GM23338 (cell line): ENCODE data around the gene PSTK. TPM values are rescaled to one million over a fixed set of nuclear protein-coding genes. Genes with fewer than 3 reads are reported as not detected.

ENCODE experiments used
- ATAC-seq: fragments of 200-7000 bp; cut with Tn5 transposase; 3 replicates; pipeline ENCODE4 v1.9.1; 2020
- DNase-seq: peaks from one replicate; pipeline ENCODE4 v3.0.0-alpha.2; 2015; ENCODE audit warnings: low spot score
- H2AFZ ChIP-seq: fragments of 200-600 bp; sonication (generic); 2 replicates; pipeline ENCODE4 v1.8.0; 2016; ENCODE audit warnings: antibody characterized with exemption, mild to moderate bottlenecking, moderate library complexity
- H3F3A ChIP-seq: fragments of 200-600 bp; sonication (generic); replicated peaks from 2 replicates; pipeline ENCODE4 v1.8.0; 2017; ENCODE audit warnings: antibody characterized with exemption, mixed run types, low read depth
- H3K27ac ChIP-seq: fragments of 200-600 bp; sonication (generic); 2 replicates; pipeline ENCODE4 v1.6.1; 2016; ENCODE audit warnings: low read depth
- H3K27me3 ChIP-seq: fragments of 200-600 bp; sonication (generic); 2 replicates; pipeline ENCODE4 v1.8.0; 2016; ENCODE audit warnings: mild to moderate bottlenecking, mixed run types, moderate library complexity; ENCODE audit not compliant: insufficient read depth
- H3K36me3 ChIP-seq: fragments of 200-600 bp; sonication (generic); 2 replicates; pipeline ENCODE4 v1.8.0; 2016; ENCODE audit warnings: mild to moderate bottlenecking; ENCODE audit not compliant: insufficient read depth
- H3K4me1 ChIP-seq: fragments of 200-600 bp; sonication (generic); 2 replicates; pipeline ENCODE4 v1.8.0; 2016; ENCODE audit warnings: mild to moderate bottlenecking, moderate library complexity; ENCODE audit not compliant: insufficient read depth
- H3K4me2 ChIP-seq: fragments of 200-600 bp; sonication (generic); 2 replicates; pipeline ENCODE4 v1.7.1; 2017; ENCODE audit warnings: mixed run types
- H3K4me3 ChIP-seq: fragments of 200-600 bp; sonication (generic); 2 replicates; pipeline ENCODE4 v1.6.1; 2016; ENCODE audit warnings: mixed run types
- H3K79me2 ChIP-seq: fragments of 200-600 bp; sonication (generic); replicated peaks from 2 replicates; pipeline ENCODE4 v1.8.0; 2017; ENCODE audit warnings: mild to moderate bottlenecking; ENCODE audit not compliant: insufficient read depth
- H3K9me2 ChIP-seq: fragments of 200-600 bp; sonication (generic); 2 replicates; pipeline ENCODE4 v1.8.0; 2017; ENCODE audit not compliant: insufficient read depth
- H4K20me1 ChIP-seq: fragments of 200-600 bp; sonication (generic); replicated peaks from 2 replicates; pipeline ENCODE4 v1.8.0; 2017; ENCODE audit warnings: mild to moderate bottlenecking; ENCODE audit not compliant: insufficient read depth
- H3K27ac Mint-ChIP-seq: 2 replicates; pipeline ENCODE4 v1.8.0; 2020; ENCODE audit warnings: inconsistent platforms, mild to moderate bottlenecking, moderate library complexity, mixed read lengths
- H3K27me3 Mint-ChIP-seq: 3 replicates; pipeline ENCODE4 v1.8.0; 2022; ENCODE audit warnings: low read depth, mild to moderate bottlenecking, moderate library complexity, mixed read lengths, inconsistent platforms; ENCODE audit not compliant: insufficient read depth, poor library complexity
- H3K36me3 Mint-ChIP-seq: 3 replicates; pipeline ENCODE4 v1.8.0; 2021; ENCODE audit warnings: low read depth, mild to moderate bottlenecking, inconsistent platforms, moderate library complexity, mixed read lengths
- H3K4me1 Mint-ChIP-seq: 3 replicates; pipeline ENCODE4 v1.8.0; 2020; ENCODE audit warnings: mild to moderate bottlenecking, inconsistent platforms, mixed read lengths
- H3K4me3 Mint-ChIP-seq: 3 replicates; pipeline ENCODE4 v1.8.0; 2021; ENCODE audit warnings: moderate library complexity, mild to moderate bottlenecking, inconsistent platforms, mixed read lengths
- H3K9me3 Mint-ChIP-seq: 3 replicates; pipeline ENCODE4 v1.8.0; 2020; ENCODE audit warnings: moderate library complexity, mild to moderate bottlenecking, inconsistent platforms, mixed read lengths
- CREB1 ChIP-seq: fragments of 250-450 bp; sonication (Bioruptor Pico); IDR thresholded peaks from 2 replicates; pipeline ENCODE4 v1.5.0; 2020; ENCODE audit warnings: low read depth, mild to moderate bottlenecking, moderate library complexity
- CTCF ChIP-seq, 2 experiments: fragments of 200-600 bp in 1 of 2; sonication (generic) in 1 of 2; conservative IDR thresholded peaks; 2 replicates each; pipeline versions ENCODE4 v1.5.1 to v1.6.1; 2016 to 2017; ENCODE audit warnings: antibody characterized with exemption in 2 of 2, low read depth in 2 of 2, mild to moderate bottlenecking in 2 of 2, moderate library complexity in 1 of 2
- EZH2 ChIP-seq: fragments of 200-600 bp; sonication (generic); IDR thresholded peaks from one replicate; pipeline ENCODE4 v1.8.0; 2017; ENCODE audit warnings: antibody characterized with exemption, mild to moderate bottlenecking, low read depth; ENCODE audit not compliant: unreplicated experiment
- JUNB ChIP-seq: IDR thresholded peaks from one replicate; pipeline ENCODE4 v1.6.1; 2016; ENCODE audit warnings: antibody characterized with exemption; ENCODE audit not compliant: unreplicated experiment
- NANOG ChIP-seq: IDR thresholded peaks from 2 replicates; pipeline ENCODE4 v1.6.1; 2016; ENCODE audit warnings: antibody characterized with exemption, borderline replicate concordance
- STAT1 ChIP-seq: IDR thresholded peaks from one replicate; pipeline ENCODE4 v1.6.1; 2016; ENCODE audit warnings: antibody characterized with exemption; ENCODE audit not compliant: unreplicated experiment
- ZNF331 ChIP-seq: fragments of 250-450 bp; sonication (Bioruptor Pico); IDR thresholded peaks from 2 replicates; pipeline ENCODE4 v1.5.0; 2020; ENCODE audit warnings: low read depth, mild to moderate bottlenecking, moderate library complexity
- ZNF462 ChIP-seq: fragments of 250-450 bp; sonication (Bioruptor Pico); IDR thresholded peaks from 2 replicates; pipeline ENCODE4 v1.5.0; 2020; ENCODE audit warnings: mild to moderate bottlenecking, moderate library complexity
- polyA plus RNA-seq: library from polyadenylated mRNA; unstranded; fragments of >200 nt; fragmentation: Nextera tagmentation; extraction: Ambion mirVana; gene quantifications from 2 replicates; pipeline ENCODE4 v1.2.1, GENCODE V29; 2016
- total RNA-seq: library from RNA; depleted of rRNA; stranded (reverse); fragments of >200 nt; shearing (Covaris generic); gene quantifications from 2 replicates; pipeline ENCODE4 v1.2.3, GENCODE V29; 2014
- TF ChIP-seq, protein P1 (sequence below): IDR thresholded peaks from one replicate; pipeline ENCODE4 v1.6.1; 2018; ENCODE audit warnings: antibody characterized with exemption; ENCODE audit not compliant: unreplicated experiment

Gene PSTK
- total and polyA plus RNA-seq, 2 experiments from 2014 or later, result 2.3 to 9.3 TPM

DNA sequence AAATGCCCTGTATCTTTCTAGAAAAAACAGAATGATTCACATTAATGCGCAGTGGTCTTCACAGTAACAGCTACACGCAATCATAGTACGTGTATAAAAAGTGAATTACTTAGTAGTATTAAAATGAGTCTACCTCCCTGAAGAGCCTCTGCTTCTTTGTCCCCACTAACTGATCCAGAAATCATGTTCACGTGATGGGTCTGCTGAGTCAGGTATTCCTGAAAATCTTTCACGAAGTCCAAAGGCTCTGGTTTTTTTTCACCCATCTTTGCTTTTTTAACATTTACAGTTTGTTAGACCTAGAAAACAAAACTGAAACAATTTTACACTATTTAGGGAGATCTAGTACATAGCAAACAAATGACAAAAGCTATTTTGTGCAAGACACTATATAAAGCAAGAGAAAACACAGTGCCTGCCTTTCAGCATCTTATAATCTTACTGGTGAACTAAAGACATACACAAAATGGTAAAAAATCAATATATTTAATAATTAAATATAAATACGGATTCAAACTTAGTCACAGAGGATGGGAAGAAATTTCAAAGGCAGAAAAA is 18.2 kb downstream of the PSTK start (continued):
- TF ChIP-seq, protein P1, sequence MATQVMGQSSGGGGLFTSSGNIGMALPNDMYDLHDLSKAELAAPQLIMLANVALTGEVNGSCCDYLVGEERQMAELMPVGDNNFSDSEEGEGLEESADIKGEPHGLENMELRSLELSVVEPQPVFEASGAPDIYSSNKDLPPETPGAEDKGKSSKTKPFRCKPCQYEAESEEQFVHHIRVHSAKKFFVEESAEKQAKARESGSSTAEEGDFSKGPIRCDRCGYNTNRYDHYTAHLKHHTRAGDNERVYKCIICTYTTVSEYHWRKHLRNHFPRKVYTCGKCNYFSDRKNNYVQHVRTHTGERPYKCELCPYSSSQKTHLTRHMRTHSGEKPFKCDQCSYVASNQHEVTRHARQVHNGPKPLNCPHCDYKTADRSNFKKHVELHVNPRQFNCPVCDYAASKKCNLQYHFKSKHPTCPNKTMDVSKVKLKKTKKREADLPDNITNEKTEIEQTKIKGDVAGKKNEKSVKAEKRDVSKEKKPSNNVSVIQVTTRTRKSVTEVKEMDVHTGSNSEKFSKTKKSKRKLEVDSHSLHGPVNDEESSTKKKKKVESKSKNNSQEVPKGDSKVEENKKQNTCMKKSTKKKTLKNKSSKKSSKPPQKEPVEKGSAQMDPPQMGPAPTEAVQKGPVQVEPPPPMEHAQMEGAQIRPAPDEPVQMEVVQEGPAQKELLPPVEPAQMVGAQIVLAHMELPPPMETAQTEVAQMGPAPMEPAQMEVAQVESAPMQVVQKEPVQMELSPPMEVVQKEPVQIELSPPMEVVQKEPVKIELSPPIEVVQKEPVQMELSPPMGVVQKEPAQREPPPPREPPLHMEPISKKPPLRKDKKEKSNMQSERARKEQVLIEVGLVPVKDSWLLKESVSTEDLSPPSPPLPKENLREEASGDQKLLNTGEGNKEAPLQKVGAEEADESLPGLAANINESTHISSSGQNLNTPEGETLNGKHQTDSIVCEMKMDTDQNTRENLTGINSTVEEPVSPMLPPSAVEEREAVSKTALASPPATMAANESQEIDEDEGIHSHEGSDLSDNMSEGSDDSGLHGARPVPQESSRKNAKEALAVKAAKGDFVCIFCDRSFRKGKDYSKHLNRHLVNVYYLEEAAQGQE, result no peak

DNA sequence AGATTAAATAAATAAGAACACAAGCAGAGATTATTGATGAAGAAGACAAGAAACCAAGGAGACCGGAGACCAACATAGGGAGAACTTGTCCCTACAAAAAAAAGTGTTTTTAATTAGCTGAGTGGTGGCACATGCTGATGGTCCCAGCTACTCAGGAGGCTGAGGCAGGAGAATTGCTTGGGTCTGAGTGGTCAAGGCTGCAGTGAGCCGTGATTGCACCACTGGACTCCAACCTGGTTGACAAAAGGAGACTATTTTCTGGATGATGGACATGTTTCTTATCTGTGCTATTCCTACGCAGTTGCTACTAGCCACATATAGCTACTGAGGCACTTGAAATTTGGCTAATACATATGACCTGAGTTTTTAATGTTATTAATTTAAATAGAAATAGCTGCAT is 18.7 kb downstream of the PSTK start:
- DNase-seq (no peak), ATAC-seq (no peak)
- Mint-ChIP-seq H3K4me3 (no peak overlapping the region), H3K9me3 (no peaks in the 10 kb centered on the region), H3K27me3 (no peaks in the 10 kb centered on the region), H3K27ac (no peak overlapping the region), H3K36me3 (peaks cover 20% of the 10 kb centered on the region), H3K4me1 (peaks cover 9% of the 10 kb centered on the region; the same call in 2 of the 3 replicates)
- peaks cover 28% of the 10 kb centered on the region for H4K20me1 ChIP-seq
- no peaks in the 10 kb centered on the region for H3K36me3 ChIP-seq
- no peak overlapping the region for H3K4me2 ChIP-seq
- H3K27me3 ChIP-seq, result no peaks in the 10 kb centered on the region
- no peaks in the 10 kb centered on the region for H3K4me1 ChIP-seq
- H3K27ac ChIP-seq, result no peak overlapping the region
- peaks cover 51% of the 10 kb centered on the region for H3K79me2 ChIP-seq
- H2AFZ ChIP-seq, result no peak overlapping the region
- no peak overlapping the region for H3K4me3 ChIP-seq
- no peaks in the 10 kb centered on the region for H3F3A ChIP-seq
- H3K9me2 ChIP-seq, result no peaks in the 10 kb centered on the region
- TF ChIP-seq, protein P1, result no peak
- TF ChIP-seq ZNF462 (CRISPR knock-in tag) (no peak), CREB1 (CRISPR knock-in tag) (no peak), STAT1 (no peak), CTCF (conservative IDR thresholded peaks at IDR 0.05; ENCODE audit: low read depth in 2 of 2) (no peak), ZNF331 (CRISPR knock-in tag) (no peak), NANOG (no peak), EZH2 (no peak), JUNB (no peak)
